Fibroblast of villous mesenchyme (primary cell): ENCODE measurements around the gene SH3BGRL2. TPM values are rescaled to one million over a fixed set of nuclear protein-coding genes. Genes with fewer than 3 reads are reported as not detected.
"Not testable (repeated sequence)": the region's sequence is repeated elsewhere in the genome, so short reads cannot be mapped to it uniquely, and the experiment has no call there.

ENCODE experiments used
- DNase-seq: peaks from one replicate; pipeline ENCODE4 v3.0.0-alpha.2; 2010; ENCODE audit warnings: low read depth
- H3K4me3 ChIP-seq: 2 replicates; pipeline ENCODE4 v1.5.1; 2011; ENCODE audit warnings: low read depth, mild to moderate bottlenecking, low read length
- CTCF ChIP-seq: IDR thresholded peaks from 2 replicates; pipeline ENCODE4 v1.5.1; 2012; ENCODE audit warnings: low read depth, mild to moderate bottlenecking, low read length; ENCODE audit not compliant: insufficient read depth
- total RNA-seq: library from RNA; depleted of rRNA; stranded (reverse); fragments of >200 nt; gene quantifications from 2 replicates; pipeline ENCODE4 v1.2.3, GENCODE V29; 2012

SH3BGRL2 gene
- total RNA-seq, 1 donor, result 2.6 TPM

- TF ChIP-seq CTCF, result no peak
- DNase-seq, result no peak
Measured at GRCh38 chr6:79724816-79725215, 93.7 kb downstream of the SH3BGRL2 start.

GRCh38 chr6:79731471-79731870 lies 100.3 kb downstream of the SH3BGRL2 start:
- DNase-seq, result no peak
- no peak overlapping the region for H3K4me3 ChIP-seq
- no peak for TF ChIP-seq CTCF

More at GRCh38 chr6:79724816-79725215, 93.7 kb downstream of the SH3BGRL2 start:
- no peak overlapping the region for H3K4me3 ChIP-seq

- H3K4me3 ChIP-seq, result no peak overlapping the region
- peak; percentile 5 for DNase-seq
- TF ChIP-seq CTCF, result no peak
Measured at GRCh38 chr6:79733388-79733787, 102.3 kb downstream of the SH3BGRL2 start.

- TF ChIP-seq CTCF, result no peak
- no peak for DNase-seq
- H3K4me3 ChIP-seq, result no peak overlapping the region
Measured at GRCh38 chr6:79734374-79734773, 103.2 kb downstream of the SH3BGRL2 start.

GRCh38 chr6:79735183-79735582 lies 104.1 kb downstream of the SH3BGRL2 start:
- TF ChIP-seq CTCF, result no peak
- no peak for DNase-seq
- no peak overlapping the region for H3K4me3 ChIP-seq

- no peak for TF ChIP-seq CTCF
- no peak overlapping the region for H3K4me3 ChIP-seq
- DNase-seq, result no peak
Measured at GRCh38 chr6:79737172-79737571, 106.0 kb downstream of the SH3BGRL2 start.

- no peak for DNase-seq
- TF ChIP-seq CTCF, result no peak
- no peak overlapping the region for H3K4me3 ChIP-seq
Measured at GRCh38 chr6:79742030-79742429, 110.9 kb downstream of the SH3BGRL2 start.

GRCh38 chr6:79745282-79745681 lies 114.2 kb downstream of the SH3BGRL2 start:
- DNase-seq, H3K4me3 ChIP-seq: not testable (repeated sequence)

- not testable (repeated sequence) for H3K4me3 ChIP-seq, DNase-seq
Measured at GRCh38 chr6:79746325-79746724, 115.2 kb downstream of the SH3BGRL2 start.
